Stomach smooth muscle (tissue), 2 donors: ENCODE results near the gene SHISA7.

Source experiments
- H3K27ac ChIP-seq: one replicate; pipeline ENCODE4 v1.7.0; 2013; ENCODE audit warnings: mild to moderate bottlenecking, low read length, inconsistent platforms
- H3K27me3 ChIP-seq, 2 donors: one replicate each; pipeline ENCODE4 v1.7.0; 2013; ENCODE audit warnings: low read length in 2 of 2; ENCODE audit not compliant: insufficient read depth in 2 of 2, control insufficient read depth in 1 of 2
- H3K36me3 ChIP-seq, 2 donors: one replicate each; pipeline ENCODE4 v1.7.0; 2013; ENCODE audit warnings: low read length in 2 of 2; ENCODE audit not compliant: control insufficient read depth in 2 of 2, insufficient read depth in 2 of 2
- H3K4me1 ChIP-seq: one replicate; pipeline ENCODE4 v1.7.0; 2013; ENCODE audit warnings: low read length; ENCODE audit not compliant: control insufficient read depth, insufficient read depth
- H3K4me3 ChIP-seq, 2 donors: one replicate each; pipeline ENCODE4 v1.7.0; 2013; ENCODE audit warnings: low read length in 2 of 2
- H3K9ac ChIP-seq, 2 donors: one replicate each; pipeline ENCODE4 v1.7.0; 2013; ENCODE audit warnings: low read length in 2 of 2, mild to moderate bottlenecking in 1 of 2
- H3K9me3 ChIP-seq, 2 donors: one replicate each; pipeline ENCODE4 v1.7.0; 2013; ENCODE audit warnings: low read length in 2 of 2; ENCODE audit not compliant: control insufficient read depth in 2 of 2
- donor health status: healthy.
- donor health status: Pancreatic carcinoma.

Gene SHISA7

DNA sequence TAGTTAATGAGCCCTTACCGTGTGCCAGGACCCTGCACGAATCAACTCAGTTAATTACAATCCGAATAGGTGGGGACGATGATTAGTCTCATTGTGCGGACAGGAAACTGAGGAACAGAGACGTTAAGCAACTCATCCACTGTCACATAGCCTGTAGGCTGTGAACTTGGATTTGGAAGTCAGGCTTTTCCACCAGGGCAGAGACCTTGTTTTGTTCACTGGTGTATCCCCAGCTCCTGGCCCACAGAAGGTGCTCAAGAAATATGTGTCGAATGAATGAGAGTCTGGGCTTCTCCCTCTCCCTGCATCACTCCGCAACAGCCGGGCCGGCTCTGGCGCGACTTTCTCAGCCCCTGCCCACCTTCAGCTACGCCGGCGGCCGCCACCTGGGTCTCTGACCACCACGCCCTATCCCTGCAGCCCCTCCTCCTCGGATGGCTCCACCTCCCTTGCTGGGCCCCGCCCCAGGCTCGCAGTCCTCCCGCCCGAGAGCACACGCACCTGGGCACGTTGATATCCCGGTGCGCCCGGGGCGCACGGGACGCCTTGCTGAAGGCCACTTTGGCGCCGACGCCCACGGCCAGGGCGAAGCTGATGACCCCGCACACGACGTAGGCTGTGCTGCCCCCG lies 1.3 kb downstream of the SHISA7 start:
- Histone ChIP-seq H3K36me3 (no peaks in the 10 kb centered on the region), H3K27me3 (peaks cover 61 to 71% of the 10 kb centered on the region in 2 donors), H3K9me3 (no peaks in the 10 kb centered on the region), H3K4me3 (no peak overlapping the region), H3K4me1 (peaks cover 7% of the 10 kb centered on the region), H3K9ac (no peak overlapping the region), H3K27ac (no peak overlapping the region)

GRCh38 chr19:55441319-55441691 lies 1.8 kb downstream of the SHISA7 start:
- Histone ChIP-seq H3K27ac (no peak overlapping the region), H3K36me3 (no peaks in the 10 kb centered on the region), H3K9ac (no peak overlapping the region), H3K27me3 (peaks cover 62 to 71% of the 10 kb centered on the region in 2 donors), H3K4me1 (peaks cover 7% of the 10 kb centered on the region), H3K9me3 (no peaks in the 10 kb centered on the region), H3K4me3 (no peak overlapping the region)

GRCh38 chr19:55440411-55441105 lies 2.5 kb downstream of the SHISA7 start:
- peaks cover 7% of the 10 kb centered on the region for H3K4me1 ChIP-seq
- no peak overlapping the region for H3K4me3 ChIP-seq
- peaks cover 62 to 67% of the 10 kb centered on the region in 2 donors for H3K27me3 ChIP-seq
- no peaks in the 10 kb centered on the region for H3K9me3 ChIP-seq
- H3K27ac ChIP-seq, result no peak overlapping the region
- H3K9ac ChIP-seq, result no peak overlapping the region
- no peaks in the 10 kb centered on the region for H3K36me3 ChIP-seq

DNA sequence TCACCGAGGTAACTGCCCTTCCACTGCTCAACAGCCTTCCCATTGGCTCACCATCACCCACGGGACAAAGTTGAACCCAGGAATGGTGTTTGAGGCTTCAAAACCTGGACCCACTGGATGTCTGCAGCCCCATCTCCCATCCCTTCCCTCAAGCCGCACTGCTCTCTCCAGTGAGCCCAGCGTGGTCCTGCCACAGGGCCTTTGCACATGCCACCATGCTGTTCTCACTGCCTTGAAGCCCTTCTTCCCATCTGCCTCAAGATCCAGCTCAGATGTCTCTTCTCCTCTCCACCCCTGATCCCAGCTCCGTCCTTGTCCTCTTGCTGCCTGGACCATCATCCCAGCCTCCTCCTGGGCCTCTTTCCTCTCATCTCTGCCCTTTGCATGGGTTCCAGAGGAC lies 4.0 kb downstream of the SHISA7 start:
- no peaks in the 10 kb centered on the region for H3K9me3 ChIP-seq
- H3K27ac ChIP-seq, result no peak overlapping the region
- H3K4me3 ChIP-seq, result no peak overlapping the region
- H3K4me1 ChIP-seq, result peaks cover 7% of the 10 kb centered on the region
- H3K36me3 ChIP-seq, result no peaks in the 10 kb centered on the region
- peaks cover 56% of the 10 kb centered on the region in 2 donors for H3K27me3 ChIP-seq
- H3K9ac ChIP-seq, result no peak overlapping the region

- Histone ChIP-seq H3K4me1 (peaks cover 7% of the 10 kb centered on the region), H3K27ac (no peak overlapping the region), H3K27me3 (peaks cover 57 to 61% of the 10 kb centered on the region in 2 donors), H3K36me3 (no peaks in the 10 kb centered on the region), H3K4me3 (no peak overlapping the region), H3K9me3 (no peaks in the 10 kb centered on the region), H3K9ac (no peak overlapping the region)
These were observed 5.7 kb downstream of the SHISA7 start for GRCh38 chr19:55437410-55437809.

DNA sequence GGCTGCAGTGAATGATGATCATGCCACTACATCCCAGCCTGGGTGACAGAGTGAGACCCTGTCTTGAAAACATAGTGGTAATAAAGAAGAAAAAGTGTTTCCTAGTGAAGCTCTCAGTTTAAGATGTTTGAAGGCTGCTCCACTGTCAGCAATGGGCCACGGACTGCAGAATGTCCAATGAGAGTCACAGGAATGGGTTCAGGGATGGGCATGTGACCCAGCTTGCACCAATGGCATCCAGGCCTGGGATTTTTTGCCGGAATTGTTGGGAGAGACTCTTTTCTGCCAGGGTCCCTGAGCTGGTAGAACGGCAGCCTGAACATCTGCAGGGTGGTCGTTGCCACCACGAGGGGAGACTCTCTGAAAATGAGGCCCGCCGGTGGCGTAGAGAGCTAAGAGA lies 6.3 kb downstream of the SHISA7 start:
- H3K9ac ChIP-seq, result no peak overlapping the region
- peaks cover 61 to 63% of the 10 kb centered on the region in 2 donors for H3K27me3 ChIP-seq
- H3K9me3 ChIP-seq, result no peaks in the 10 kb centered on the region
- H3K27ac ChIP-seq, result no peak overlapping the region
- H3K4me1 ChIP-seq, result peaks cover 4% of the 10 kb centered on the region
- no peak overlapping the region for H3K4me3 ChIP-seq
- no peaks in the 10 kb centered on the region for H3K36me3 ChIP-seq

- peaks cover 60 to 61% of the 10 kb centered on the region in 2 donors for H3K27me3 ChIP-seq
- no peaks in the 10 kb centered on the region for H3K9me3 ChIP-seq
These were observed 8.1 kb downstream of the SHISA7 start for GRCh38 chr19:55435020-55435419.

GRCh38 chr19:55434356-55434919 lies 8.7 kb downstream of the SHISA7 start:
- Histone ChIP-seq H3K9ac (no peak overlapping the region), H3K27me3 (peaks cover 62 to 65% of the 10 kb centered on the region in 2 donors), H3K9me3 (no peaks in the 10 kb centered on the region), H3K4me1 (no peaks in the 10 kb centered on the region), H3K27ac (no peak overlapping the region), H3K36me3 (no peaks in the 10 kb centered on the region), H3K4me3 (no peak overlapping the region)

More at GRCh38 chr19:55435020-55435419, 8.1 kb downstream of the SHISA7 start:
- Histone ChIP-seq H3K27ac (no peak overlapping the region), H3K4me3 (no peak overlapping the region), H3K36me3 (no peaks in the 10 kb centered on the region), H3K4me1 (no peaks in the 10 kb centered on the region), H3K9ac (no peak overlapping the region)

DNA sequence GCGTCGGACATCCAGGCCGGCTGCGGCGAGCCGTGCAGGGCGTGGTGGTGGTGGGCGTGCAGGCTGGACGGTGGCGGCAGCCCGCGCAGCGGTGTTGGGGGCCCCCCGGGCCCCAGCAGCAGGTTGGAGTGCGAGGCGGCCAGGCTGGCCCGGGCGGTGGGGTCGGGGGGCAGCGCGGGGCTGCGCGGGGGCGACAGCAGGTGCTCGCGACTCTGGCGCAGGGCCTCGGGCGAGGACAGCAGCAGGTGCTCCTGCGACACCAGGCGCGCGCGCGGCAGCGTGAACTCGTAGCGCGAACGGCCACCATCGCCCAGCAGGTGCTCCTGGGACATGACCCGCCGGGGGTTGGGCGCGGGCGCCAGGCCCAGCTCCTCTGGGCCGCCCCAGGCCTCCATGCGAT lies 9.8 kb downstream of the SHISA7 start:
- H3K4me3 ChIP-seq, result no peak overlapping the region
- no peaks in the 10 kb centered on the region for H3K9me3 ChIP-seq
- H3K27ac ChIP-seq, result no peak overlapping the region
- H3K27me3 ChIP-seq, result peaks cover 56 to 61% of the 10 kb centered on the region in 2 donors
- no peak overlapping the region for H3K9ac ChIP-seq
- H3K4me1 ChIP-seq, result no peaks in the 10 kb centered on the region
- no peaks in the 10 kb centered on the region for H3K36me3 ChIP-seq

DNA sequence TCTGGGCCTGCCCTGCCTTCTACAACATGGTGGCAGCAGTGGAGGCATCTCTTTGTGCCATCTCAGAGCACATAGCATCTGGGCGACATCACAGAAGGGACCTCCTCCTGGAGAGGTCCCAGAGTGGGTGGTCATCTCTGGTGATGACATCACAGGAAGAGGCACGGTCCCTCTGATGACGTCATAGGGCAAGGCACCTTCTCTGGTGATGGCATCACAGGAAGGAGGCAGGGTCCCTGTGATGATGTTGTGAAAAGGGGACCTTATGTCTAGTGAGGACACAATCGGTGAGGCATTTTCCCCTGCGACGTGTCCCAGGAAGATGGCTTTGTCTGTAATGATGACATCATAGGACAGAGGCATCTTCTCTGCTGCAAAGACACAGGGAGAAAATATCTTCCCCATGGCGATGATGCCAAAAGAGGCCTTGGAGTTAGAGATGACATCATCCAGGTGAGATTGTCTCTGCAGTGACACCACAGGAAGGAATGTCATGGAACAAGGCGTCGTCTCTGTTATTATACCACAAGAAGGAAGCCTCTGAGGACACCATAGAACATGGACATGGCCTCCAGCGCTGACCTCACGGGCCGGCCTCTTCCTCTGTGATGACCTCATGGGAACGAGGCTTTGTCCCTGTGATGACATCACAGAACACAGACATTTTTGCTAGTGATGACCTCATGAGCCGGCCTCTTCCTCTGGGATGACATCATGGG lies 10.7 kb downstream of the SHISA7 start:
- Histone ChIP-seq H3K9ac (no peak overlapping the region), H3K27me3 (peaks cover 50 to 58% of the 10 kb centered on the region in 2 donors), H3K27ac (no peak overlapping the region), H3K4me3 (no peak overlapping the region), H3K36me3 (no peaks in the 10 kb centered on the region), H3K9me3 (no peaks in the 10 kb centered on the region), H3K4me1 (no peaks in the 10 kb centered on the region)
